GM12878 (cell line): ENCODE data around the gene RPL12. TPM values are rescaled to one million over a fixed set of nuclear protein-coding genes. Genes with fewer than 3 reads are reported as not detected.

Source experiments
- ATAC-seq: fragments of 200-7000 bp; cut with Tn5 transposase; 3 replicates; pipeline ENCODE4 v1.9.1; 2020; ENCODE audit warnings: mild to moderate bottlenecking, moderate library complexity
- BruUV-seq: library from RNA; stranded (reverse); fragments of 400-500 nt; replicated peaks from 2 replicates; lab custom pipeline; 2021; lab: Mats Ljungman, UMichigan
- CTCF ChIA-PET: fragments of 300-600 bp; sonication (Branson Sonifier 250); formaldehyde crosslinking; extraction: SDS; loops from one replicate; lab custom pipeline; 2021; ENCODE audit warnings: inconsistent platforms; lab: Yijun Ruan, JAX
- POLR2A ChIA-PET: fragments of 350-600 bp; formaldehyde crosslinking; extraction: SDS; loops from one replicate; lab custom pipeline; 2021; ENCODE audit warnings: inconsistent platforms; lab: Charles Lee
- RAD21 ChIA-PET: fragments of 300-600 bp; sonication (Branson Sonifier 250); formaldehyde crosslinking; loops from one replicate; lab custom pipeline; 2023; ENCODE audit warnings: antibody characterized with exemption; ENCODE audit not compliant: unreplicated experiment; lab: Charles Lee
- SMC1A ChIA-PET: fragments of 300-600 bp; sonication (Branson Sonifier 250); formaldehyde crosslinking; loops from one replicate; lab custom pipeline; 2023; ENCODE audit not compliant: unreplicated experiment, uncharacterized antibody; lab: Charles Lee
- DNase-seq: peaks from one replicate; pipeline ENCODE4 v3.0.0-alpha.2; 2011; ENCODE audit warnings: low read depth, low spot score
- FAIRE-seq: peaks from 3 replicates; lab custom pipeline; 2011; peaks lifted over from hg19 to GRCh38; lab: Jason Lieb, UNC
- H2AFZ ChIP-seq: 2 replicates; pipeline ENCODE4 v1.6.0; 2011; ENCODE audit warnings: low read depth, low read length, control low read depth; ENCODE audit not compliant: control insufficient read depth
- H3K27ac ChIP-seq: 2 replicates; pipeline ENCODE4 v1.5.1; 2011; ENCODE audit warnings: control low read depth; ENCODE audit not compliant: control insufficient read depth, insufficient read depth
- H3K27me3 ChIP-seq, 2 experiments: replicated peaks in 1 of 2; 2 replicates each; pipeline versions ENCODE4 v1.6.0 to v1.6.1; 2011; ENCODE audit warnings: low read length in 1 of 2; ENCODE audit not compliant: control insufficient read depth in 2 of 2, insufficient read depth in 2 of 2
- H3K36me3 ChIP-seq, 2 experiments: 2 replicates each; pipeline ENCODE4 v1.5.1; 2011; ENCODE audit warnings: low read length in 1 of 2; ENCODE audit not compliant: control insufficient read depth in 2 of 2, insufficient read depth in 2 of 2
- H3K4me1 ChIP-seq: 2 replicates; pipeline ENCODE4 v1.6.1; 2011; ENCODE audit warnings: mild to moderate bottlenecking, low read length, moderate library complexity, mixed read lengths; ENCODE audit not compliant: control insufficient read depth, insufficient read depth
- H3K4me2 ChIP-seq: 2 replicates; pipeline ENCODE4 v1.6.0; 2011; ENCODE audit warnings: control low read depth; ENCODE audit not compliant: control insufficient read depth, insufficient read depth
- H3K4me3 ChIP-seq: fragments of 200-600 bp; sonication (generic); 2 replicates; pipeline ENCODE4 v1.5.1; 2016
- H3K79me2 ChIP-seq: 2 replicates; pipeline ENCODE4 v1.6.0; 2011; ENCODE audit warnings: low read length; ENCODE audit not compliant: control insufficient read depth, insufficient read depth
- H3K9ac ChIP-seq: 2 replicates; pipeline ENCODE4 v1.8.0; 2011; ENCODE audit warnings: low read length, control low read depth, mixed read lengths; ENCODE audit not compliant: control insufficient read depth, insufficient read depth
- H3K9me3 ChIP-seq: replicated peaks from 3 replicates; pipeline ENCODE4 v1.5.1; 2011; ENCODE audit warnings: mild to moderate bottlenecking, low read length; ENCODE audit not compliant: control insufficient read depth, insufficient read depth
- H4K20me1 ChIP-seq: 2 replicates; pipeline ENCODE4 v1.6.0; 2011; ENCODE audit not compliant: control insufficient read depth, insufficient read depth
- EED ChIP-seq: sonication (generic); IDR thresholded peaks from 2 replicates; pipeline ENCODE4 v1.6.1; 2016; ENCODE audit warnings: antibody characterized with exemption, low read depth
- IRF4 ChIP-seq: IDR thresholded peaks from 2 replicates; pipeline ENCODE4 v1.6.1; 2011; ENCODE audit warnings: low read depth, low read length
- SRF ChIP-seq, 2 experiments: IDR thresholded peaks; 2 replicates each; pipeline ENCODE4 v1.6.1; 2011; ENCODE audit warnings: low read depth in 2 of 2, low read length in 2 of 2, mild to moderate bottlenecking in 1 of 2, moderate library complexity in 1 of 2
- ZSCAN29 ChIP-seq: fragments of 450-650 bp; IDR thresholded peaks from 2 replicates; pipeline ENCODE4 v1.6.1; 2017; ENCODE audit warnings: mild to moderate bottlenecking, moderate library complexity
- whole genome bisulfite sequencing: methylation state at CpG from one replicate; pipeline ENCODE4 v1.1.6; 2016; ENCODE audit warnings: low lambda C conversion rate; ENCODE audit not compliant: insufficient replicate concordance, insufficient coverage; ENCODE audit errors: missing lambda C conversion rate; 5-methylcytosine and 5-hydroxymethylcytosine counted together
- in situ Hi-C: fragments of 300-500 bp; cut with MboI; formaldehyde crosslinking; loops from 9 replicates; pipeline ENCODE4 v1.14.3; 2018; ENCODE audit warnings: mixed read lengths
- intact Hi-C: fragments of 100-400 bp; cut with micrococcal nuclease; formaldehyde crosslinking; loops from one replicate; pipeline ENCODE4 v1.14.2; 2022; ENCODE audit not compliant: unreplicated experiment
- polyA plus RNA-seq, 11 experiments: library from polyadenylated mRNA; depleted of rRNA in 4 of 11; unstranded in 6 of 11; stranded (reverse) in 5 of 11; fragments of >200 nt; fragmentation: Nextera tagmentation in 4 of 11; fragmentation: Illumina TruSeq in 1 of 11; extraction: Ambion mirVana in 4 of 11; extraction: Trizol in 1 of 11; gene quantifications; 1 replicate in 1 of 11; 2 replicates in 10 of 11; pipeline versions ENCODE4 v1.2.1 to v1.2.3, GENCODE V29; 2011 to 2016; ENCODE audit warnings: inconsistent platforms in 2 of 11, missing spikeins in 2 of 11, low read depth in 1 of 11
- total RNA-seq, 4 experiments: library from RNA; depleted of rRNA in 3 of 4; stranded (reverse); fragments of >200 nt in 3 of 4; fragmentation: Illumina TruSeq in 1 of 4; extraction: Trizol in 1 of 4; gene quantifications; 2 replicates each; pipeline versions ENCODE4 v1.2.1 to v1.2.3, GENCODE V29; 2013 to 2021
- TF ChIP-seq, protein P1 (sequence below): fragments of 450-650 bp; IDR thresholded peaks from 2 replicates; pipeline ENCODE4 v1.6.1; 2017; ENCODE audit warnings: antibody characterized with exemption, mild to moderate bottlenecking, moderate library complexity

Gene RPL12
- total and polyA plus RNA-seq, 10 of the 15 experiments (the other 5 are each of a cell fraction or from before 2014, with no cell fraction given), result 961 to 5,544 (median 2,858) TPM

DNA sequence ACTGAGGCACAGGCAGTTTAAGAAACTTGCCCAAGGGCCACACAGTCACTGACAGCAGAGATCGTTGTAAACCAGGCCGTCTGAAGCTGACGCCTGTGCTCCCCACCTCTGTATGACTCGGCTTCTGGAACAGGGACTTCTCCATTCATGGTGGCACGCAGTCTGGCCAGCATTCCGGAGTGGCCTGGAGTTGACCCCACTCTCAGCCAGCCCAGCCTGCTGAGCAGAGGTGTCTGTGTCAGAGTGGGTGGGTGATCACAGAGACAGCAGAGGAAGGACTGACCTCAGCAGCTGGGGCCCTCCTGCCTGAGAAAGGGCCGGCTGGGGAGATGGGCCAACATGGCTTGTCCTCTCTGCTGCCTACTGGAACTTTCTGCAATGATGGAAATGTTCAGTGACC is 12.7 kb upstream of the RPL12 start:
- Histone ChIP-seq H2AFZ (no peak overlapping the region), H3K9me3 (no peaks in the 10 kb centered on the region), H3K27ac (no peak overlapping the region), H3K36me3 (peaks cover 3 to 17% of the 10 kb centered on the region in 2 experiments)
- FAIRE-seq (no peak), ATAC-seq (no peak)
- in situ Hi-C loops, result no loop called here
- RAD21 ChIA-PET, result no interaction called here
- POLR2A ChIA-PET, result interaction anchor here (0.6 kb wide), 1 partner anchor 615 kb away, joined by 4 read pairs; no protein-coding TSS in a partner anchor
- TF ChIP-seq IRF4 (no peak), ZSCAN29 (no peak), SRF (IDR thresholded peaks at IDR 0.05; ENCODE audit: low read depth in 2 of 2, low read length in 2 of 2) (no peak), EED (no peak)
- TF ChIP-seq, protein P1, sequence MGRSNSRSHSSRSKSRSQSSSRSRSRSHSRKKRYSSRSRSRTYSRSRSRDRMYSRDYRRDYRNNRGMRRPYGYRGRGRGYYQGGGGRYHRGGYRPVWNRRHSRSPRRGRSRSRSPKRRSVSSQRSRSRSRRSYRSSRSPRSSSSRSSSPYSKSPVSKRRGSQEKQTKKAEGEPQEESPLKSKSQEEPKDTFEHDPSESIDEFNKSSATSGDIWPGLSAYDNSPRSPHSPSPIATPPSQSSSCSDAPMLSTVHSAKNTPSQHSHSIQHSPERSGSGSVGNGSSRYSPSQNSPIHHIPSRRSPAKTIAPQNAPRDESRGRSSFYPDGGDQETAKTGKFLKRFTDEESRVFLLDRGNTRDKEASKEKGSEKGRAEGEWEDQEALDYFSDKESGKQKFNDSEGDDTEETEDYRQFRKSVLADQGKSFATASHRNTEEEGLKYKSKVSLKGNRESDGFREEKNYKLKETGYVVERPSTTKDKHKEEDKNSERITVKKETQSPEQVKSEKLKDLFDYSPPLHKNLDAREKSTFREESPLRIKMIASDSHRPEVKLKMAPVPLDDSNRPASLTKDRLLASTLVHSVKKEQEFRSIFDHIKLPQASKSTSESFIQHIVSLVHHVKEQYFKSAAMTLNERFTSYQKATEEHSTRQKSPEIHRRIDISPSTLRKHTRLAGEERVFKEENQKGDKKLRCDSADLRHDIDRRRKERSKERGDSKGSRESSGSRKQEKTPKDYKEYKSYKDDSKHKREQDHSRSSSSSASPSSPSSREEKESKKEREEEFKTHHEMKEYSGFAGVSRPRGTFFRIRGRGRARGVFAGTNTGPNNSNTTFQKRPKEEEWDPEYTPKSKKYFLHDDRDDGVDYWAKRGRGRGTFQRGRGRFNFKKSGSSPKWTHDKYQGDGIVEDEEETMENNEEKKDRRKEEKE, result no peak
- TF ChIP-seq, all 136 proteins: peak for 0
- Histone ChIP-seq H3K79me2 (no peaks in the 10 kb centered on the region), H3K4me1 (no peaks in the 10 kb centered on the region), H3K4me3 (no peak overlapping the region), H3K27me3 (no peaks in the 10 kb centered on the region), H3K9ac (no peak overlapping the region), H3K4me2 (no peak overlapping the region), H4K20me1 (no peaks in the 10 kb centered on the region)
- 98% methylated on average over 7 of the region's 7 CpGs for WGBS
- SMC1A ChIA-PET, result no interaction called here
- intact Hi-C loops, result no loop called here
- BruUV-seq, result no TSS peak
- DNase-seq, result no peak
- CTCF ChIA-PET, result interaction anchor here (1.1 kb wide), 1 partner anchor 8 kb away, joined by 4 read pairs; no protein-coding TSS in a partner anchor
